ENCODE measurements around the gene ERCC6L2. TPM values are rescaled to one million over a fixed set of nuclear protein-coding genes. Genes with fewer than 3 reads are reported as not detected.

Gene ERCC6L2
- total and polyA plus RNA-seq, 10 of the 15 experiments (the other 5 are each of a cell fraction or from before 2014, with no cell fraction given): 8.1 to 45.0 (median 22.6) TPM

GRCh38 chr9:95862343-95862742 is 13.1 kb upstream of the ERCC6L2 start (continued):
- TF ChIP-seq E4F1 (IDR thresholded peaks at IDR 0.05; ENCODE audit: borderline replicate concordance, partially characterized antibody): no peak

- Histone ChIP-seq H3K9me3 (replicated peaks; ENCODE audit: control insufficient read depth, insufficient read depth, low read length) (peaks cover 3% of the 10 kb centered on the region; the same call in 1 of the 3 replicates), H3K4me3 (no peak overlapping the region), H3K4me2 (ENCODE audit: control insufficient read depth, insufficient read depth) (no peak overlapping the region), H3K79me2 (ENCODE audit: control insufficient read depth, insufficient read depth, low read length) (no peaks in the 10 kb centered on the region), H2AFZ (ENCODE audit: control insufficient read depth, low read depth, low read length) (no peak overlapping the region), H3K9ac (ENCODE audit: control insufficient read depth, insufficient read depth, low read length) (no peak overlapping the region), H3K27ac (ENCODE audit: control insufficient read depth, insufficient read depth) (no peak overlapping the region), H4K20me1 (ENCODE audit: control insufficient read depth, insufficient read depth) (no peaks in the 10 kb centered on the region), H3K36me3 (ENCODE audit: control insufficient read depth in 2 of 2, insufficient read depth in 2 of 2, low read length in 1 of 2) (no peaks in the 10 kb centered on the region), H3K4me1 (ENCODE audit: control insufficient read depth, insufficient read depth, low read length) (no peaks in the 10 kb centered on the region), H3K27me3 (replicated peaks in 1 of 2; ENCODE audit: control insufficient read depth in 2 of 2, insufficient read depth in 2 of 2, low read length in 1 of 2) (no peaks in the 10 kb centered on the region)
- FAIRE-seq (peak; percentile 38), ATAC-seq (peak; percentile 63), DNase-seq (ENCODE audit: low read depth, low spot score) (no peak)
- SMC1A ChIA-PET (ENCODE audit: uncharacterized antibody, unreplicated experiment): no interaction called here
- peak; percentile 66 for TF ChIP-seq JUNB (IDR thresholded peaks at IDR 0.05)
- no peak for TF ChIP-seq SIX5 (IDR thresholded peaks at IDR 0.05; ENCODE audit: low read depth, low read length, severe bottlenecking)
- POLR2A ChIA-PET: no interaction called here
- in situ Hi-C loops (cut with MboI): no loop called here
- RAD21 ChIA-PET (ENCODE audit: unreplicated experiment): no interaction called here
- intact Hi-C loops (cut with micrococcal nuclease; ENCODE audit: unreplicated experiment): no loop called here
- no TSS peak for BruUV-seq (replicated peaks)
- CTCF ChIA-PET: no interaction called here
- 60% methylated on average over 3 of the region's 3 CpGs for WGBS (ENCODE audit: insufficient coverage, insufficient replicate concordance, low lambda C conversion rate, missing lambda C conversion rate)
Observed at GRCh38 chr9:95864852-95865580, 10.5 kb upstream of the ERCC6L2 start.

All from GM12878 (cell line).